GM21576 (cell line): Measurements from ENCODE around the gene PPA2.
"Not testable (repeated sequence)": the region's sequence is repeated elsewhere in the genome, so short reads cannot be mapped to it uniquely, and the experiment has no call there.

ENCODE experiments used
- ATAC-seq: cut with Tn5 transposase; IDR thresholded peaks from one replicate; pipeline ENCODE4 v1.9.1; 2021; ENCODE audit warnings: mild to moderate bottlenecking, moderate library complexity; ENCODE audit not compliant: unreplicated experiment

PPA2 gene

GRCh38 chr4:105461221-105461620 lies 12.6 kb downstream of the PPA2 start:
- ATAC-seq: no peak

- ATAC-seq: no peak
Observed at GRCh38 chr4:105460306-105460705, 13.6 kb downstream of the PPA2 start.

- ATAC-seq: not testable (repeated sequence)
Observed at GRCh38 chr4:105458541-105458940, 15.3 kb downstream of the PPA2 start.

- ATAC-seq: no peak
Observed at GRCh38 chr4:105458001-105458400, 15.9 kb downstream of the PPA2 start.

GRCh38 chr4:105455998-105456397 lies 17.9 kb downstream of the PPA2 start:
- ATAC-seq: no peak

- no peak for ATAC-seq
Observed at GRCh38 chr4:105455182-105455581, 18.7 kb downstream of the PPA2 start.

GRCh38 chr4:105453550-105454205 lies 20.2 kb downstream of the PPA2 start:
- peak; percentile 81 for ATAC-seq

- ATAC-seq: no peak
Observed at GRCh38 chr4:105451346-105451745, 22.5 kb downstream of the PPA2 start.

- ATAC-seq: no peak
Observed at GRCh38 chr4:105440890-105441289, 33.0 kb downstream of the PPA2 start.

GRCh38 chr4:105437637-105438036 lies 36.2 kb downstream of the PPA2 start:
- ATAC-seq: no peak

GRCh38 chr4:105436414-105436813 lies 37.4 kb downstream of the PPA2 start:
- ATAC-seq: no peak

GRCh38 chr4:105434940-105435339 lies 38.9 kb downstream of the PPA2 start:
- ATAC-seq: no peak

- no peak for ATAC-seq
Observed at GRCh38 chr4:105433421-105433820, 40.4 kb downstream of the PPA2 start.

GRCh38 chr4:105432438-105432837 lies 41.4 kb downstream of the PPA2 start:
- ATAC-seq: no peak

GRCh38 chr4:105430811-105431210 lies 43.1 kb downstream of the PPA2 start:
- no peak for ATAC-seq

- no peak for ATAC-seq
Observed at GRCh38 chr4:105426187-105426897, 47.5 kb downstream of the PPA2 start.

GRCh38 chr4:105422207-105422920 lies 51.5 kb downstream of the PPA2 start:
- ATAC-seq: no peak

- ATAC-seq: no peak
Observed at GRCh38 chr4:105417624-105418023, 56.2 kb downstream of the PPA2 start.

- ATAC-seq: no peak
Observed at GRCh38 chr4:105415281-105415744, 58.5 kb downstream of the PPA2 start.

GRCh38 chr4:105414316-105414715 lies 59.5 kb downstream of the PPA2 start:
- no peak for ATAC-seq

- not testable (repeated sequence) for ATAC-seq
Observed at GRCh38 chr4:105409135-105409534, 64.7 kb downstream of the PPA2 start.
